BLaER1 treated with 17β-estradiol and CSF1 and Interleukin-3, amounts not matched to agents 10 nM and 100 nM (cell line): ENCODE data around the gene SLC35E3.

Experiments used
- H3K27ac ChIP-seq, 11 experiments: shearing (Covaris generic); formaldehyde crosslinking; 2 replicates each; pipeline ENCODE4 v1.8.1; 2022
- H3K27me3 ChIP-seq, 11 experiments: shearing (Covaris generic); formaldehyde crosslinking; 2 replicates each; pipeline ENCODE4 v1.8.1; 2022
- H3K36me3 ChIP-seq, 11 experiments: shearing (Covaris generic); formaldehyde crosslinking; 2 replicates each; pipeline ENCODE4 v1.8.1; 2022
- H3K4me1 ChIP-seq, 10 experiments: shearing (Covaris generic); formaldehyde crosslinking; 2 replicates each; pipeline ENCODE4 v1.8.1; 2022
- H3K4me2 ChIP-seq, 11 experiments: shearing (Covaris generic); formaldehyde crosslinking; 2 replicates each; pipeline ENCODE4 v1.8.1; 2022
- H3K4me3 ChIP-seq, 10 experiments: shearing (Covaris generic); formaldehyde crosslinking; 2 replicates each; pipeline ENCODE4 v1.8.1; 2022
- H3K9ac ChIP-seq, 11 experiments: shearing (Covaris generic); formaldehyde crosslinking; 2 replicates each; pipeline ENCODE4 v1.8.1; 2022
- H3K9me3 ChIP-seq, 11 experiments: shearing (Covaris generic); formaldehyde crosslinking; replicated peaks in 1 of 11; 2 replicates each; pipeline ENCODE4 v1.8.1; 2022
- H4K20me1 ChIP-seq, 11 experiments: shearing (Covaris generic); formaldehyde crosslinking; 2 replicates each; pipeline ENCODE4 v1.8.1; 2022
- Cebpa-rat ChIP-seq, 11 experiments: shearing (Covaris generic); IDR thresholded peaks; 2 replicates each; pipeline ENCODE4 v1.8.1; 2022

Gene SLC35E3

GRCh38 chr12:68825569-68826217, 79.7 kb downstream of the SLC35E3 start:
- Histone ChIP-seq H3K4me1 (peaks cover 21 to 54% (median 26%) of the 10 kb centered on the region in 10 experiments), H3K4me2 (no peak overlapping the region), H3K27ac (peak overlapping the region in 6 of 11 experiments; percentile 4 to 30 (median 17); a peak in 6 of 22 replicates), H3K27me3 (no peaks in the 10 kb centered on the region), H3K9me3 (no peaks in the 10 kb centered on the region), H3K9ac (peak overlapping the region in 2 of 11 experiments; percentile 1 to 24; a peak in 2 of 22 replicates), H4K20me1 (peaks cover 95 to 100% (median 100%) of the 10 kb centered on the region in 11 experiments), H3K4me3 (no peak overlapping the region), H3K36me3 (peaks cover 99 to 100% (median 100%) of the 10 kb centered on the region in 11 experiments)
- TF ChIP-seq Cebpa-rat (IDR thresholded peaks at IDR 0.05): no peak

- H3K27me3 ChIP-seq: no peaks in the 10 kb centered on the region
- H3K9me3 ChIP-seq: no peaks in the 10 kb centered on the region
- peaks cover 21 to 42% (median 30%) of the 10 kb centered on the region in 10 experiments; a peak in 17 of 20 replicates for H3K4me1 ChIP-seq
- peaks cover 96 to 99% (median 97%) of the 10 kb centered on the region in 11 experiments for H3K36me3 ChIP-seq
- TF ChIP-seq Cebpa-rat (IDR thresholded peaks at IDR 0.05): no peak
- no peak overlapping the region for H3K4me3 ChIP-seq
- H3K9ac ChIP-seq: peak overlapping the region in 2 of 11 experiments; percentile 5 to 31; a peak in 1 of 22 replicates
- peak overlapping the region in 4 of 11 experiments; percentile 27 to 45 (median 32); a peak in 7 of 22 replicates for H3K27ac ChIP-seq
- no peak overlapping the region for H3K4me2 ChIP-seq
- H4K20me1 ChIP-seq: peaks cover 94 to 99% (median 98%) of the 10 kb centered on the region in 11 experiments
Observed at GRCh38 chr12:68827895-68828671, 82.1 kb downstream of the SLC35E3 start.

DNA sequence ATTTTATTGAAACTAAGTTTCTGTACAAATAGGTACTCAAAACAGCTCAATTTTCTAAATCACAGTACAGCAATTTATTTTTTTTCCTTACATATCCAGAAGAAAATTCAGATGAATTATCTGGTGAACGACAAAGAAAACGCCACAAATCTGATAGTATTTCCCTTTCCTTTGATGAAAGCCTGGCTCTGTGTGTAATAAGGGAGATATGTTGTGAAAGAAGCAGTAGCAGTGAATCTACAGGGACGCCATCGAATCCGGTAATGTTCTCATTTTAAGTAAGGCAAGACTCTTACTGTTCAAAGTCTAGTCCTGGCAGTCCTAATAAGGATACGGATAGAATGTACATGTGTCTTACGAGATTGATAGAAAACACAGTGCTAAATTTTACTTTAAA, 82.7 kb downstream of the SLC35E3 start:
- Histone ChIP-seq H3K27ac (0 out of 22 replicates have a peak overlapping the region, but pooled peaks of 1 of the 11 experiments have one; percentile 33), H4K20me1 (peaks cover 92 to 98% (median 96%) of the 10 kb centered on the region in 11 experiments), H3K9ac (peak overlapping the region in 1 of 11 experiments; percentile 31; a peak in 1 of 22 replicates), H3K36me3 (peaks cover 94 to 97% (median 95%) of the 10 kb centered on the region in 11 experiments), H3K4me1 (peaks cover 24 to 40% (median 31%) of the 10 kb centered on the region in 10 experiments; a peak in 19 of 20 replicates), H3K4me2 (no peak overlapping the region), H3K4me3 (no peak overlapping the region), H3K9me3 (no peaks in the 10 kb centered on the region), H3K27me3 (no peaks in the 10 kb centered on the region)
- TF ChIP-seq Cebpa-rat (IDR thresholded peaks at IDR 0.05): no peak
